ENCODE data around the gene LAMTOR4. TPM values are rescaled to one million over a fixed set of nuclear protein-coding genes. Genes with fewer than 3 reads are reported as not detected.

Gene LAMTOR4
- polyA plus RNA-seq, 4 donors: 141 to 370 (median 222) TPM

DNA sequence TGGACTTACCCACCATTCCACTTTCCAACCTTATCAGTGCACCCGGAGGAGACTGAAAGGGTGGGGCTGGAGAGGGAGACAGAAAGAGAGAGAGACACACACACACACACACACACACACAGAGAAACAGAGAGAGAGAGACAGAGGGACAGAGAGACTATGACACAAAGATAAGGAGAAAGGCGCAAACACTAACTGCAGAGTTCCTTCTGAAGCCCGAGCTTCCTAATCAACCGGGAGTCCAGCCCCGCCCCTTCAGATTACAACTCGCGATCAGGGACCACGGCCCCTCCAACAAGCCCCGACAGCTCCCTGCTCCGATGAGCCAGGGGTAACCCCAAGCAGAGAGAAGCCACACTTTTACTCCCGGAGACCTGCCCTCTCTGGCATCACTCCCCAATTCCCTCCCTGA, 19.2 kb downstream of the LAMTOR4 start:
- H3K4me1 ChIP-seq (ENCODE audit: control insufficient read depth in 3 of 3, insufficient read depth in 2 of 3, low read depth in 1 of 3, low read length in 2 of 3): peaks cover 3 to 30% (median 4%) of the 10 kb centered on the region in 3 donors
- 0 to 5% (median 1%) methylated on average over 11 of the region's 11 CpGs for WGBS, 3 donors
- peak overlapping the region in 1 of 3 donors; percentile 39 for H3K4me3 ChIP-seq (ENCODE audit: low read depth in 1 of 3, low read length in 3 of 3)
- DNase-seq: peak; percentile 46 to 56
- peaks cover 0 to 39% (median 0%) of the 10 kb centered on the region in 3 donors for H3K27me3 ChIP-seq (ENCODE audit: control insufficient read depth in 3 of 3, insufficient read depth in 3 of 3, low read length in 3 of 3)
- H3K27ac ChIP-seq (ENCODE audit: low read depth in 1 of 3, low read length in 2 of 3): peak overlapping the region in 2 of 3 donors; percentile 32 to 53
- no peaks in the 10 kb centered on the region for H3K9me3 ChIP-seq (ENCODE audit: control insufficient read depth in 2 of 2, insufficient read depth in 1 of 2, low read depth in 1 of 2, low read length in 1 of 2)
- H3K36me3 ChIP-seq (ENCODE audit: control insufficient read depth in 3 of 3, insufficient read depth in 2 of 3, low read depth in 1 of 3, low read length in 3 of 3): no peaks in the 10 kb centered on the region
- no peak for FAIRE-seq

DNA sequence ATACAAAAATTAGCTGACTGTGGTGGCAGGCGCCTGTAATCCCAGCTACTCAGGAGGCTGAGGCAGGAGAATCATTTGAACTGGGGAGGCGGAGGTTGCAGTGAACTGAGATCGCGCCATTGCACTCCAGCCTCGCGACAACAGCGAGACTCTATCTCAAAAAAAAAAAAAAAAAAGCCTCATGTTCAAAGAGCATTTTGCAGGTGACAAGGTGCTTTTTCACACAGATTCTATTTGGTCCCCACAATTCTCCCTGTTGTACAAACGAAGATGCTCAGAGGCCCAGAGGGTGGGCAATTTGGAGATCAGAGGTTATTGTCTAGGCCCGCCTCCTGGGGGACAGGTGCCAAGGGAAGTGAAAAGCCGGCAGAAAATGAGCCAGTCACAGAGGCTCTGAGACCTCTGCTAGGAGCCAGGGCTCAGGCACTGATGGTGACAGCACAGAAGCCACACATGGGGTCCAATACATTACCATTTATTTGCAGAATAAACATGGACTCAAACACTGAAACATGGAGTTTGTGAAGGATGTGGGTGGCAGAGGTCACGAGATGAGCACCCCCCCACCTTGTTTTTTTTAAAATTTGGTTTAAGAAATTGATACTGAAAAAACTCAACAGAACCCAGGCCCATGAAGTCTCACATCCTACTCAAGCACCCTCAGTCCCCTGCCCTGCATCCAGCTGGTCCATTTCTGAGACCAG, 20.6 kb downstream of the LAMTOR4 start:
- peaks cover 3 to 24% (median 4%) of the 10 kb centered on the region in 3 donors for H3K4me1 ChIP-seq (ENCODE audit: control insufficient read depth in 3 of 3, insufficient read depth in 2 of 3, low read depth in 1 of 3, low read length in 2 of 3)
- FAIRE-seq (no peak), DNase-seq (no peak)
- H3K4me3 ChIP-seq (ENCODE audit: low read depth in 1 of 3, low read length in 3 of 3): no peak overlapping the region
- H3K36me3 ChIP-seq (ENCODE audit: control insufficient read depth in 3 of 3, insufficient read depth in 2 of 3, low read depth in 1 of 3, low read length in 3 of 3): no peaks in the 10 kb centered on the region
- 29 to 61% (median 45%) methylated on average over 11 of the region's 11 CpGs for WGBS, 3 donors
- peaks cover 0 to 39% (median 0%) of the 10 kb centered on the region in 3 donors for H3K27me3 ChIP-seq (ENCODE audit: control insufficient read depth in 3 of 3, insufficient read depth in 3 of 3, low read length in 3 of 3)
- H3K27ac ChIP-seq (ENCODE audit: low read depth in 1 of 3, low read length in 2 of 3): no peak overlapping the region
- H3K9me3 ChIP-seq (ENCODE audit: control insufficient read depth in 2 of 2, insufficient read depth in 1 of 2, low read depth in 1 of 2, low read length in 1 of 2): no peaks in the 10 kb centered on the region

DNA sequence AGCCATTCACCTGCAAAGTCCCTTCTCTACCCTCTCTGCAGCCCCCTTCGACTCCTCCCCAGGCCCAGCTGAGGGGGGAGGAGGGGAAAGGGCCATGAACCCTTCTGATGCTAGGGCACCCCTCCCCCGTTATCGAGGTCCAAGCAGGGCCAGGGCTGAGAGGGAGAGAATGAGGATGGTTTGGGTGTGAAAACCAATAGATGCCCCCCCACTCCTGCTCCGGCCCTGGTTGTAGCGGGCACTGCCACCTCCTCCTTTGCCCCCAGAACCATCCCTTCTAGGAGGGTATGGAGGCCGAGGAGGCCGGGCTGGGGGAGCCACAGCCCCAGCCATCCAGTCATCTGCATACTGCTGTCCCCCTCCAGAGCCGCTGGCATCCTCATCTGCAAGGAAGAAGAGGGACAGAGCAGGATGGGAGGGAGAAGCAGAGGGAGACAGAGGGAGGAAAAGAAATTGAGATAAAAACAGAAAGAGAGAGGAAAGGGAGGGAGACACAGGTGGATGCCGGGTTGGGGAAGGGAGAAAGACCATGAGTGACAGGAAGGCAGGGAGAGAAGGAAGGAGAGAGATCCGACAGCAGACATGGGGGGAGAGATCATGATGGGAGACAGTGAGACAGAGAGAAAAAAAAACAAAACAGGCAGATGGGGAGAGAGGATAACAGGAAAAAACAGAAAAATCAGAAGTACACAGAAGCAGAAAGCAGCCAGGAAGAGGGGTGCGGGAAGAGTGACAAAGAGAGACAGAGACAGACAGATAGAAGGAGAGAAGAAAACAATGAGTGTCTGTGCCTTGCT, 21.6 kb downstream of the LAMTOR4 start:
- no peak overlapping the region for H3K27ac ChIP-seq (ENCODE audit: low read depth in 1 of 3, low read length in 2 of 3)
- no peak overlapping the region for H3K4me3 ChIP-seq (ENCODE audit: low read depth in 1 of 3, low read length in 3 of 3)
- no peak for FAIRE-seq
- no peaks in the 10 kb centered on the region for H3K9me3 ChIP-seq (ENCODE audit: control insufficient read depth in 2 of 2, insufficient read depth in 1 of 2, low read depth in 1 of 2, low read length in 1 of 2)
- DNase-seq: no peak
- peaks cover 3 to 24% (median 4%) of the 10 kb centered on the region in 3 donors for H3K4me1 ChIP-seq (ENCODE audit: control insufficient read depth in 3 of 3, insufficient read depth in 2 of 3, low read depth in 1 of 3, low read length in 2 of 3)
- H3K27me3 ChIP-seq (ENCODE audit: control insufficient read depth in 3 of 3, insufficient read depth in 3 of 3, low read length in 3 of 3): peaks cover 0 to 39% (median 0%) of the 10 kb centered on the region in 3 donors
- 85 to 89% (median 89%) methylated on average over 11 of the region's 11 CpGs for WGBS, 3 donors
- H3K36me3 ChIP-seq (ENCODE audit: control insufficient read depth in 3 of 3, insufficient read depth in 2 of 3, low read depth in 1 of 3, low read length in 3 of 3): no peaks in the 10 kb centered on the region

DNA sequence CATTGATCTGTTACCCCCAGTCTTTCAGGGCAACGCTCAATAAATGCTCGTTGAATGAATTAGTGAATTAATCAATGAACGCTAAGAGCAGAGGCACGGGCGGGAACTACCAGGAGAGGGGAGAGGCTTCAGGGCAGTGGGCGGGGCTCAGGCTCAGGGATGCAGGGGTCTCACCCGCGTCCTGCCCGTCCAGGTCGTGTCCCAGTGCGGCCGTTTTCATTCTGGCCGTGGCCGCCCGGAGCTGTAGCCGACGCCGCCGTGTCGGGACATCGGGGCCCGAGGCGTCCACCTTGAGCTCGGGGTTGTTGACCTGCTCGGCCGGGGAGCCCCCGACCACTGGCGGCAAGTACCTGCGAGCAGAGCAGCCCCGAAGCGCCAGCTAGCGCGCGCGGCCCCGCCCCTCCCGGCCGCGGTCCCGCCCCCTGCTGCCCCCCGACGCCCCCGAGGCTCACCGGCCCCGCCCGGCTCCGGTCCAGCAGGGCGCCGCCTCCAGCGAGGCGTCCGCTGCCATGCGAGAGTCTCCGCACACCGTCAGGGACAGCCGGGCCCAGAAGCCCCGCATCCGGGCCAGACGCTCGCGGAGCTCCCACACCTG, 22.5 kb downstream of the LAMTOR4 start:
- DNase-seq: no peak
- WGBS, 3 donors: 2 to 5% (median 3%) methylated on average over 38 to 61 of the region's 61 CpGs
- H3K4me1 ChIP-seq (ENCODE audit: control insufficient read depth in 3 of 3, insufficient read depth in 2 of 3, low read depth in 1 of 3, low read length in 2 of 3): peaks cover 3 to 24% (median 4%) of the 10 kb centered on the region in 3 donors
- no peak for FAIRE-seq
- H3K4me3 ChIP-seq (ENCODE audit: low read depth in 1 of 3, low read length in 3 of 3): peak overlapping the region in 2 of 3 donors; percentile 27 to 54
- H3K36me3 ChIP-seq (ENCODE audit: control insufficient read depth in 3 of 3, insufficient read depth in 2 of 3, low read depth in 1 of 3, low read length in 3 of 3): no peaks in the 10 kb centered on the region
- no peaks in the 10 kb centered on the region for H3K9me3 ChIP-seq (ENCODE audit: control insufficient read depth in 2 of 2, insufficient read depth in 1 of 2, low read depth in 1 of 2, low read length in 1 of 2)
- no peak overlapping the region for H3K27ac ChIP-seq (ENCODE audit: low read depth in 1 of 3, low read length in 2 of 3)
- H3K27me3 ChIP-seq (ENCODE audit: control insufficient read depth in 3 of 3, insufficient read depth in 3 of 3, low read length in 3 of 3): peaks cover 0 to 39% (median 0%) of the 10 kb centered on the region in 3 donors

DNA sequence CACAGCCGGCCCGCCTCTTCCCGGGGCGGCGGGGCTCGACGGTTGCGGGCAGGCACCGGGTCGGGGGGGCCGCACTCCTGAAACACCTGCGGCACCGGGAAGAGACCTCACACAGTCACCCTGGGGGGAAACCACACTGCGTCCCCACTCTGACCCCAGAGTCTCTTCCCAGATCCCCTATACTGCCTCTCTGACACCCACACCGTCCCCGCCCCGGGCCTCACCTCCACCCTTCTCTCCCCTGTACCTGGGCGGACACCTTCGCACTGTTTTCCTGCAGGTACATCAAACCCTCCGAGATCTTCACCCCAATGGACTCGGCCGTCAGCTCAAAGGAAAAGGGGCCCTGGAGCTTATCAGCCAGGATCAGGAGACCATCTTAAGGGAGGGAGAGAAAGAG, 23.1 kb downstream of the LAMTOR4 start:
- Histone ChIP-seq H3K4me3 (ENCODE audit: low read depth in 1 of 3, low read length in 3 of 3) (peak overlapping the region in 1 of 3 donors; percentile 54), H3K27me3 (ENCODE audit: control insufficient read depth in 3 of 3, insufficient read depth in 3 of 3, low read length in 3 of 3) (peaks cover 0 to 33% (median 0%) of the 10 kb centered on the region in 3 donors), H3K36me3 (ENCODE audit: control insufficient read depth in 3 of 3, insufficient read depth in 2 of 3, low read depth in 1 of 3, low read length in 3 of 3) (no peaks in the 10 kb centered on the region), H3K9me3 (ENCODE audit: control insufficient read depth in 2 of 2, insufficient read depth in 1 of 2, low read depth in 1 of 2, low read length in 1 of 2) (no peaks in the 10 kb centered on the region), H3K4me1 (ENCODE audit: control insufficient read depth in 3 of 3, insufficient read depth in 2 of 3, low read depth in 1 of 3, low read length in 2 of 3) (peaks cover 3 to 21% (median 4%) of the 10 kb centered on the region in 3 donors), H3K27ac (ENCODE audit: low read depth in 1 of 3, low read length in 2 of 3) (no peak overlapping the region)
- DNase-seq: no peak
- no peak for FAIRE-seq
- 9 to 18% (median 11%) methylated on average over 18 to 22 of the region's 22 CpGs for WGBS, 3 donors

DNA sequence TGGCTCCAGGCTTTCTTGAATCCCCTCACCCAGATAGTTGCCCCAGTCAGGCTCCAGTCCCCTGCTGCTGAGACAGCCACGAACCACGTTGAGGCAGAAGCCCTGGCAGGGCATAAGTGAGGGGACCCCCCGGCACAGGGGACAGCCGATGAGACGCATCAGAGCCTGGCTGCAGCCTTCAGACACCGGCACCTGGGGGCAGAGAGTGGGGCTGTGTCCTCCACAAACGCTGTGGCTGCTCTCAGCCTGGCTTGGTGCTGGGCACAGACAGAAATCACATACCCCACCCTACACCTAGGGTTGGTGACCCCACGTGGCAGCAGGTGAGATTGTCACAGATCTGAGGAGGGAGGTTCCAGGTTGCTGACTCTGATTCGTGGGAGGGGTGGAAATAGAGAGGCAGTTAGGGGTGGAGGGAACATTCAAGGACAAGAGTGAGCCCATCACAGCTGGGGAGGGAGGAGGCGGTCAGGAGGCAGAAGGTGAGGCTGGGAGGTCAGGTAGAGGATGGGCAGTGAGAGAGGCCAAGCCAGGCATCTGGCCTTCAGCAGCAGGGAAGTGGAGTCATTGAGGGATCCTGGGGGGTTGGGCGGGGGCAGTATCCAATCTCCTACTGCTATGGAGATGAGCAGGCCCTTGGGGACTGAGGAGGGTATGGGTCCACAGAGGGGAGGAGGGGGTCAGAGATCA, 25.2 kb downstream of the LAMTOR4 start:
- DNase-seq: no peak
- Histone ChIP-seq H3K36me3 (ENCODE audit: control insufficient read depth in 3 of 3, insufficient read depth in 2 of 3, low read depth in 1 of 3, low read length in 3 of 3) (no peaks in the 10 kb centered on the region), H3K9me3 (ENCODE audit: control insufficient read depth in 2 of 2, insufficient read depth in 1 of 2, low read depth in 1 of 2, low read length in 1 of 2) (peaks cover 0 to 7% of the 10 kb centered on the region in 2 donors), H3K4me3 (ENCODE audit: low read depth in 1 of 3, low read length in 3 of 3) (no peak overlapping the region), H3K4me1 (ENCODE audit: control insufficient read depth in 3 of 3, insufficient read depth in 2 of 3, low read depth in 1 of 3, low read length in 2 of 3) (peaks cover 0 to 7% (median 4%) of the 10 kb centered on the region in 3 donors), H3K27ac (ENCODE audit: low read depth in 1 of 3, low read length in 2 of 3) (no peak overlapping the region), H3K27me3 (ENCODE audit: control insufficient read depth in 3 of 3, insufficient read depth in 3 of 3, low read length in 3 of 3) (peaks cover 0 to 41% (median 0%) of the 10 kb centered on the region in 3 donors)
- WGBS, 3 donors: 80 to 86% (median 86%) methylated on average over 11 of the region's 11 CpGs
- no peak for FAIRE-seq

DNA sequence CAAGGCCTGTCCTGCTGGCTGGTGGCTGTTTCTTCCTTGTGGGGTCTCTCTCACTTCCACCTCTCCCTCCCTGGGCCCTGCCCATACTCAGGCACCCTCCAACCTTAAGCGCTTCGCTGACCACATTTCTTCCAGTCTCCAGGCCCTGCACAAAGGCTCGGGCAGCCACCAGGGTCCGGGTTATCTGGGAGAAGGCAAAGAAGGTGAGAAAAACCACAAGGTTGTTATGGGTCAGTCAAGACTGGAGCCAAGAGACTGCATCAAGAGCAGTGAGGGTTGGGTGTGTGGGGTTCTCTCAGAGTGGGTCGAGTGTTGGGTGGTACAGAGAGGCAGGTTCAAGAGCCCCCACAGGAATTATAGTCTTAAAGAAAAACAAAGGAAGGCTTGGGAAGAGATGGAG, 25.9 kb downstream of the LAMTOR4 start:
- WGBS, 3 donors: 81 to 93% (median 92%) methylated on average over 5 of the region's 5 CpGs
- peaks cover 0 to 43% (median 0%) of the 10 kb centered on the region in 3 donors for H3K27me3 ChIP-seq (ENCODE audit: control insufficient read depth in 3 of 3, insufficient read depth in 3 of 3, low read length in 3 of 3)
- no peak overlapping the region for H3K4me3 ChIP-seq (ENCODE audit: low read depth in 1 of 3, low read length in 3 of 3)
- H3K4me1 ChIP-seq (ENCODE audit: control insufficient read depth in 3 of 3, insufficient read depth in 2 of 3, low read depth in 1 of 3, low read length in 2 of 3): peaks cover 0 to 7% (median 4%) of the 10 kb centered on the region in 3 donors
- no peaks in the 10 kb centered on the region for H3K36me3 ChIP-seq (ENCODE audit: control insufficient read depth in 3 of 3, insufficient read depth in 2 of 3, low read depth in 1 of 3, low read length in 3 of 3)
- H3K27ac ChIP-seq (ENCODE audit: low read depth in 1 of 3, low read length in 2 of 3): no peak overlapping the region
- peaks cover 0 to 7% of the 10 kb centered on the region in 2 donors for H3K9me3 ChIP-seq (ENCODE audit: control insufficient read depth in 2 of 2, insufficient read depth in 1 of 2, low read depth in 1 of 2, low read length in 1 of 2)
- DNase-seq: no peak
- FAIRE-seq: no peak
